Measurements from ENCODE around the gene NPDC1. TPM values are rescaled to one million over a fixed set of nuclear protein-coding genes. Genes with fewer than 3 reads are reported as not detected.

NPDC1 gene
- polyA plus RNA-seq, 1 experiment: 8.9 TPM

DNA sequence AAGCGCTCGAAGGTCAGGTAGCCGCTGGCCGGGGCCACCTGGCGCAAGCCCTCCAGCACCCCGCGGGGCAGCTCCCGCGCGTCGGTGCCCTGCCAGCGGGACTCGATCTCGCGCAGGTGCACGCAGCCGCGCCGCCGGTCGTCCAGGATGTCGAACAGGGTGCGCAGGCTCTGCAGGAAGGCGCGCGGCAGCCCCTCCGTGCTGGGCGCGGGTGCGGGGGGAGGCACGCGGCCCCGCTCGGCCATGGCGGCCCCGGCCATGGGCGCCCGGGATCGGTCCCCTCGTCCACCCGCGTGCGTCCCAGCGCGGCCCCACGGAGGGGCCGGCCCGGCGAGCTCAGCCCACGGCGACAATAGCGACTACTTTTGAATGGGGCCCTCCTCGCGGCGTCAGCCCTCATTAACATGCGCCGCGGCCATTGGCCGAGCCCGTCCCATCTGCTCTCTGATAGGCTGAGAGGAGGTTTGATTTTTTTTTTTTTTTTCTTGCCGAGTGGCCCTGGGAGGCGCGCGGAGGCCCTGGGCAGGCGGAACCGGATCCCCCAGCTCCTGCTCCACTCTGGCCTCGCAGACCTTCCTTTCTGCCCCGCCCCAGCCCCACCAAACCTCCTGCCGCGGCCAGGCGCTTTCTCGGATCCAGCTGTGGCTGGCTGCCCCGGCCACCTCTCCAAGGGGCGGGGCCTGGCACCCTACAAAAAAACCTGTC, 24.4 kb upstream of the NPDC1 start, which contains the start of gene SAPCD2:
SAPCD2 (minus strand) TSS at position 357 of the 705 bp plus-strand sequence; CDS start at position 260, 97 bp downstream.
- DNase-seq (ENCODE audit: low read depth, low spot score): peak; percentile 42
- POLR2A ChIA-PET: interaction anchor here (0.6 to 1.3 kb wide), 6 partner anchors 11 to 342 kb away, joined by 3 to 6 read pairs (median 4); partner anchors contain the start of genes ENTPD2 and TUBB4B
- H3K4me3 ChIP-seq (ENCODE audit: low read depth, low read length): peak within 1 kb of the TSS; percentile 48
- TF ChIP-seq, protein P1, sequence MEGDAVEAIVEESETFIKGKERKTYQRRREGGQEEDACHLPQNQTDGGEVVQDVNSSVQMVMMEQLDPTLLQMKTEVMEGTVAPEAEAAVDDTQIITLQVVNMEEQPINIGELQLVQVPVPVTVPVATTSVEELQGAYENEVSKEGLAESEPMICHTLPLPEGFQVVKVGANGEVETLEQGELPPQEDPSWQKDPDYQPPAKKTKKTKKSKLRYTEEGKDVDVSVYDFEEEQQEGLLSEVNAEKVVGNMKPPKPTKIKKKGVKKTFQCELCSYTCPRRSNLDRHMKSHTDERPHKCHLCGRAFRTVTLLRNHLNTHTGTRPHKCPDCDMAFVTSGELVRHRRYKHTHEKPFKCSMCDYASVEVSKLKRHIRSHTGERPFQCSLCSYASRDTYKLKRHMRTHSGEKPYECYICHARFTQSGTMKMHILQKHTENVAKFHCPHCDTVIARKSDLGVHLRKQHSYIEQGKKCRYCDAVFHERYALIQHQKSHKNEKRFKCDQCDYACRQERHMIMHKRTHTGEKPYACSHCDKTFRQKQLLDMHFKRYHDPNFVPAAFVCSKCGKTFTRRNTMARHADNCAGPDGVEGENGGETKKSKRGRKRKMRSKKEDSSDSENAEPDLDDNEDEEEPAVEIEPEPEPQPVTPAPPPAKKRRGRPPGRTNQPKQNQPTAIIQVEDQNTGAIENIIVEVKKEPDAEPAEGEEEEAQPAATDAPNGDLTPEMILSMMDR (IDR thresholded peaks at IDR 0.05; ENCODE audit: low read depth, low read length): no peak
- CTCF ChIA-PET: interaction anchor here (0.6 to 8.4 kb wide), 3 partner anchors 22 to 35 kb away, joined by 3 to 104 read pairs (median 5); partner anchors contain the start of gene NPDC1
- H3K27me3 ChIP-seq (ENCODE audit: control insufficient read depth, insufficient read depth, low read length): no peaks in the 10 kb centered on the region
- no peak within 1 kb of the TSS for H3K27ac ChIP-seq (ENCODE audit: low read depth, low read length)
- no peaks in the 10 kb centered on the region; the same call in 1 of the 2 replicates for H3K9me3 ChIP-seq (ENCODE audit: control insufficient read depth, insufficient read depth, low read length)

DNA sequence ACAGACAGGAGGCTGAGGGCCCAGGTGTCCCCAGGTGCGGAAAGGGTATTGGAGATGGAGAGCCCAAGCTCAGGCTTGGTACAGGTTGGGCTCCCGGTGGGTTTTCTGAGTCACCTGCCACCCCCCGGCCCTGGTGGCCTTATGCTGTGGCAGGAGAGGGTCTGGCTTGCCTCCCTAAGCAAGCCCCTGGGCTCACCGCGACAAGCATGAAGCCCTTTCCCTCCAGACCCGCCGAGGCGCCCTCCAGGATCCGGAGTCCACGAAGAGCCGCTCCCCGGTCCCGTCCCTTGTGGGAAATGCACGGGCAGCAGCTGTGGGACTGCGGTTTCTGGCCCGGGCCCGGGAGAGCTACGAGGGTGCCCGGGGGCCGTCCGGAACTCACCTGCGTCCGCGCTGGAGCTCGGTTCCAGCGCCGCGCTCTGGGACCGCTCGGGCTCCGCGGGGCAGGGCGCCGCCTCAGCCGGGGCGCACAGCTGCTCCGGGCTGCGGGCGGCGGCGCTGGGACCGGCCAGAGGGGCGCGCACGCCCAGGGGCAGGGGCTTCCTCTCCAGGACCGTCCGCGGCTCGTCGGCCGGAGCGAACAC, 23.6 kb upstream of the NPDC1 start:
- CTCF ChIA-PET: interaction anchor here (0.6 to 8.4 kb wide), 5 partner anchors 11 to 40 kb away, joined by 3 to 104 read pairs (median 5); partner anchors contain the start of gene NPDC1
- H3K4me3 ChIP-seq (ENCODE audit: low read depth, low read length): peak overlapping the region; percentile 27
- no peak for DNase-seq (ENCODE audit: low read depth, low spot score)
- POLR2A ChIA-PET: interaction anchor here (0.7 to 1.3 kb wide), 4 partner anchors 14 to 173 kb away, joined by 3 to 6 read pairs (median 5); partner anchors contain the start of genes ENTPD2 and TUBB4B
- H3K27ac ChIP-seq (ENCODE audit: low read depth, low read length): no peak overlapping the region
- H3K9me3 ChIP-seq (ENCODE audit: control insufficient read depth, insufficient read depth, low read length): no peaks in the 10 kb centered on the region; the same call in 1 of the 2 replicates
- TF ChIP-seq, protein P1 (IDR thresholded peaks at IDR 0.05; ENCODE audit: low read depth, low read length): no peak
- no peaks in the 10 kb centered on the region for H3K27me3 ChIP-seq (ENCODE audit: control insufficient read depth, insufficient read depth, low read length)

DNA sequence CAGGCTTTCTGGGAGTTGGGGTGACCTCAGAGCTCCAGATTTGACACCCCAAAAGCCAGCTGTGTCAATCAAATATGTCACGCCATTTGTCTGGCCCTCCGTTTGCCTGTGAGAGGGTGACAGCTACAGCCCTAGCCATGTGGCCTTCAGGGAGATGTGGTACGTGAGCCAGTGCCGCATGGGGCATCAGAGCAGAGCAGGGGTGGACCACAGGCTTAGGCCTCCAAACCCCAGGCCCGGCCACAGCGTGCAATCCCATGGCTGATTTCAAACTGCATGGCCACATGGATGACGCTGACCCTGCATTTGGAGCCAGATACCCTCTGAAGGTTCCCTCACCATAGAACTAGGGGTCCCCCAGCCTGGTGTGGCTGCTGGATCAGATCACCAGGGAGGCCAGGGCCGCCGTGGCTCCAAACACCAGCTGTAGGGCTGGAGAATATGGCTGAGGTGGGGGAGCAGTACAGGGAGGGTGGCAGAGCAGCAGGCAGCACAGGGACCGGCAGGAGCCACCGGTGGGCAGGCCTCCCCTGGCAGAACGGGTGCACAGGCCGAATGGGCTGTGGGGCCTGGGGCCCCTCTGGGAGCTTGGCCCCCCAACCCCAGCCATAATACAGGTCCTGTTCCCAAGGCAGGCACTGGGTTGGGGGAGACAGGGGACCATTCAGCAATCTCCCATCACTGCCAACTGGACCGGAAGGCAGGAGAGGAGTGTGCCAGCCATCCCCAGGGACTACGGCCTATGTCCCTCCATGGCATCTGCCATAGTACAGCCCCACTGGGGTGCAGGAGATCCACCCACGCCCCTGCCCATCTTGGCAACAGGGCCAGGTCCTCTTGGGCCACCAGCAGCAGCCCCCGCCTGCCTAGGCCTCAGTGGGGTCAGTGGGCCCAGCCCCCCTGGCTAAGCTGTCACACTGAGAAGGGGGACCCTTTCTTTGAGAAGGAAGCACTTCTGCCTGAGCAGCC, 22.8 kb upstream of the NPDC1 start:
- H3K9me3 ChIP-seq (ENCODE audit: control insufficient read depth, insufficient read depth, low read length): no peaks in the 10 kb centered on the region; the same call in 1 of the 2 replicates
- CTCF ChIA-PET: interaction anchor here (0.7 to 8.4 kb wide), 12 partner anchors 8 to 280 kb away, joined by 3 to 104 read pairs (median 5); partner anchors contain the start of genes ENTPD2, MAN1B1 and NPDC1
- H3K27me3 ChIP-seq (ENCODE audit: control insufficient read depth, insufficient read depth, low read length): no peaks in the 10 kb centered on the region
- no peak for DNase-seq (ENCODE audit: low read depth, low spot score)
- H3K27ac ChIP-seq (ENCODE audit: low read depth, low read length): no peak overlapping the region
- POLR2A ChIA-PET: interaction anchor here (1.2 kb wide), 1 partner anchor 13 kb away, joined by 3 read pairs; no protein-coding TSS in a partner anchor
- peak overlapping the region; percentile 27 for H3K4me3 ChIP-seq (ENCODE audit: low read depth, low read length)
- TF ChIP-seq, protein P1 (IDR thresholded peaks at IDR 0.05; ENCODE audit: low read depth, low read length): no peak

DNA sequence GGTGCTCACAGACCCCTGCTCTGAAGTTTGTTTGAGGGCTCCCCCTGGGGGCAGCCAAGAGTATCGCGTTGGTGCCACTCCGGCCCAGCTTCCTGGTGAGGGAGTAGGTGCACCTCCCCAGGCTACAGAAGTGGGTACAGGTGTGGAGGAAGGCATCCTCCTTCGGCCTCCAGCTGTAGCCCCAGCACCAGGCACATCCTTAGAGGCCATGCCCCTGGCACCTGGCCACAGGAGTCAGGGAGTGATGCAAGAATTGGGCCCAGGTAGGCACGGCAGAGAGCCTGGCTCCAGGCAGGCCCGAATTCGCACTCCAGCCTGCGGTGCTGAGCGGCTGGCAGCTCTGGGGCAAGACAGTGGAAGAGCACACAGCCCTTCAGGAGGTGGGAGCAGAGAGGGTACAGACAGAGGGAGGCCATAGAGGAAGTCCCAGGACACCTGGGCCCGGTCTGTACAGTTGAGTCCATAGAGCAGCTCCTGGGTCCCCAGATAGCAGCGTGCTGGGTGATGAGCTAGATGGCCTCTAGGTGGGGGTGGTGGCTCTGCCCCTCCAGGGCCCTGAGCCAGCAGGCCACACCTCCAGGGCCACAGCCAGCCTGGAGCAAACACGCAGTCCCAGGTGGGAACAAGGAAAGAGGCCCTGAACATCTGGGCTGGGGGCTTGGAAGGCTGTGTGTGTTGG, 22.0 kb upstream of the NPDC1 start:
- H3K9me3 ChIP-seq (ENCODE audit: control insufficient read depth, insufficient read depth, low read length): no peaks in the 10 kb centered on the region; the same call in 1 of the 2 replicates
- ChIA-PET POLR2A (no interaction called here), CTCF (interaction anchor here (0.6 to 8.4 kb wide), 20 partner anchors 8 to 281 kb away, joined by 3 to 104 read pairs (median 5); partner anchors contain the start of genes ENTPD2, MAN1B1 and NPDC1)
- TF ChIP-seq, protein P1 (IDR thresholded peaks at IDR 0.05; ENCODE audit: low read depth, low read length): peak; percentile 86
- DNase-seq (ENCODE audit: low read depth, low spot score): no peak
- no peaks in the 10 kb centered on the region for H3K27me3 ChIP-seq (ENCODE audit: control insufficient read depth, insufficient read depth, low read length)
- H3K27ac ChIP-seq (ENCODE audit: low read depth, low read length): no peak overlapping the region
- no peak overlapping the region for H3K4me3 ChIP-seq (ENCODE audit: low read depth, low read length)
